Activated naive CD8-positive, alpha-beta T cell treated with anti-CD3 and anti-CD28 coated beads for 36 hours (primary cell): ENCODE data around the gene PFDN1. TPM values are rescaled to one million over a fixed set of nuclear protein-coding genes. Genes with fewer than 3 reads are reported as not detected.

Source experiments
- DNase-seq: peaks from one replicate; pipeline ENCODE4 v3.0.0; 2021
- H3K27ac Mint-ChIP-seq: one replicate; pipeline ENCODE4 v1.8.0; 2022; ENCODE audit warnings: mild to moderate bottlenecking, moderate library complexity, mixed read lengths
- H3K27me3 Mint-ChIP-seq: one replicate; pipeline ENCODE4 v1.8.0; 2022; ENCODE audit warnings: mild to moderate bottlenecking, mixed read lengths
- H3K36me3 Mint-ChIP-seq: one replicate; pipeline ENCODE4 v1.8.0; 2021; ENCODE audit warnings: mild to moderate bottlenecking, mixed read lengths
- H3K4me1 Mint-ChIP-seq: one replicate; pipeline ENCODE4 v1.8.0; 2021; ENCODE audit warnings: mixed read lengths
- H3K4me3 Mint-ChIP-seq: one replicate; pipeline ENCODE4 v1.8.0; 2022; ENCODE audit warnings: mild to moderate bottlenecking, moderate library complexity, mixed read lengths
- H3K9me3 Mint-ChIP-seq: one replicate; pipeline ENCODE4 v1.8.0; 2022; ENCODE audit warnings: mixed read lengths
- total RNA-seq, 2 experiments: library from RNA; stranded (reverse); gene quantifications; one replicate each; pipeline ENCODE4 v1.2.3, GENCODE V29; 2021

PFDN1 gene
- total RNA-seq, 2 experiments from 2014 or later, result 64.0 to 68.5 TPM

DNA sequence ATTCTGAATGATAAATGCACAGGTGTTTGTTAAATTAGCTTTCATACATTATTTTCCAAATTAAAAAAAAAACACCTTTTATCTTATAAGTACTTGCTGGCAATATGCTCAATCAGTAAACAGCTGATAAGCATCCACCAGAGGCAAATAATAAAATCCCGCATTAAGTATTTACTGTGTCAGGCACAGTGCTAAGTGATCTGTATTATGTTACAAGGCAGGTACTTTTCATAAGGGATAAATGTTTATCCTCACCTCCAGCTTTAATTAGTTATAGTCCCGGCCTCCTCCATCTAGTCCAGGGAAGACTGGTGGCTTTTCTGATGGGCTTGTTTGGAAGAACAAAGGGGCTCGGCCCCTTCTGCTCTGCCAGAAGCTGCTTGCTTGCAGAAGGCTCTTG lies 40.1 kb downstream of the PFDN1 start:
- Mint-ChIP-seq H3K4me1 (peaks cover 53% of the 10 kb centered on the region), H3K9me3 (no peaks in the 10 kb centered on the region), H3K36me3 (peaks cover 29% of the 10 kb centered on the region), H3K27me3 (no peaks in the 10 kb centered on the region), H3K27ac (no peak overlapping the region), H3K4me3 (no peak overlapping the region)
- no peak for DNase-seq

DNA sequence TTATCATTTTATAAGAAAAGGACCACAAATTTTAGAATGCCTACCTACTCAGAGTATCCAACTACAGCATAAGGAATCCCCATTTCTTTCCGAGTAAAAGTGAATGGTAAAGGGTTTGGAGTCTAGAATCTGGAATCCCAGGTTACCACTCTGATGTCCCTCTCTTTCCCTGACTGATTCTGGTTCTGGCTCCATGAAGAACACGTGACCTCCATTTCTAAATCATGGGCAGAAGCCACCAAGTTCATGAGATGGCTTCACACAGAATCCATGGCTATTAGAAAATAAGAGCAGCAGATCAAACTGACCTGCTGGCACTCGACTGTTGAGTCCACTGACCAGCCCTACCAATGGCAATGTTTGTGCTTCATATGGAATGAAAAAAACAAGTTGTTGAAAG lies 40.7 kb downstream of the PFDN1 start:
- Mint-ChIP-seq H3K27me3 (no peaks in the 10 kb centered on the region), H3K27ac (no peak overlapping the region), H3K4me1 (peaks cover 47% of the 10 kb centered on the region), H3K9me3 (no peaks in the 10 kb centered on the region), H3K36me3 (peaks cover 35% of the 10 kb centered on the region), H3K4me3 (no peak overlapping the region)
- DNase-seq, result no peak

DNA sequence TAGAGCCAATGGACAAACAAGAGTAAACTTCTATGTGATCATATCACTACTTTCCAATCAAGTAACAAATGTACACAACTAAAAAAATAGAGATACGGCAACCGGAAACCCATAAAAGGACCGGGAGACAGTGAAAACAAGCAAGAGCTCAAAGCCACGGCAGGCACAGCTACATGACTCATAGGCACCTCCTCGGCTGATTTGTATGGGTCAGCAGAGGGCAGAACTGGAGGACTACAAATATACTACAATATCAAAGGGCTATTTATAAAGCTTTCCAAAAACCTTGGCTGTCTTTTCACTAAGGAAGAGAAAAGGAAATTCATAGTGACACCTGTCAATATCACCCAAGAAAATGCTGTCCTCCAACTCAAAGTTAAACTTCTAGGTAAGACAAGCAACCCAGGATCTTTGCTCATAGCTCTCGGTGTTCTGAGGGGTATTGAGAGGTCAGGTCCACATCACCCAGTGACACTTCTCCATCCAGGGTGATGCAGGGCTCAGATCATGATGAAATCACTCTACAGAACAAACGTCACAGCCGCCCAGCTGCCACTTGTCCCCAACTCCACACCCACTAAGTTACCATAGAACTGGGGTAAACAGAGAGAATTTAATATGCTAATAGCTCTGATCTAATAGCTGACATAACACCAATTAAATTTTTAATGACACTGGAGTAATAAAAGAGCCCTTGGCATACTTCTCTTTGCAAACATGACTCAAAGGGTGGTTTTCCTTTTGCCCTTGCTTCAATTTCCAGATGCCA lies 41.3 kb downstream of the PFDN1 start:
- peaks cover 41% of the 10 kb centered on the region for H3K4me1 Mint-ChIP-seq
- H3K9me3 Mint-ChIP-seq, result no peaks in the 10 kb centered on the region
- no peak for DNase-seq
- no peak overlapping the region for H3K4me3 Mint-ChIP-seq
- peaks cover 36% of the 10 kb centered on the region for H3K36me3 Mint-ChIP-seq
- no peak overlapping the region for H3K27ac Mint-ChIP-seq
- H3K27me3 Mint-ChIP-seq, result no peaks in the 10 kb centered on the region

DNA sequence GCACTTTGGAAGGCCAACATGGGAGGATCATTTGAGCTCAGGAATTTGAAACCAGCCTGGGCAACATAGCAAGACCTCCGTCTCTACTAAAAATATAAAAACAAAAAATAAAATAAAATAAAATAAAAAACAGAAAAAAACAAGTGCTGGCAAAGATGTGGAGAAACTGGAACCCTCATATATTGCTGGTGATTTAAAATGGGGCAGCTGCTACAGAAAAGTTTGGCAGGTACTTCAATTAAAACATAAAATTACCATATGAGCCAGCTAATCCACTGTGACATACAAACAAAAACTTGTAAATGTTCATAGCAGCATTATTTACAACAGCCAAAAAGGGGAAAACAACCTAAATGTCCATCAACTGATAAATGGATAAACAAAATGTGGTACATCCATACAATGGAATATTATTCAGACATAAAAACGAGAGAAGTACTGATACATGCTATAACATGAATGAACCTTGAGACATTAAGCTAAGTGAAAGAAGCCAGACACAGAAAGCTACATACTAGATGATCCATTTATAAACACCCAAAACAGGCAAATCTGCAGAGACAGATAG lies 42.7 kb downstream of the PFDN1 start:
- no peak for DNase-seq
- Mint-ChIP-seq H3K36me3 (peaks cover 36% of the 10 kb centered on the region), H3K9me3 (no peaks in the 10 kb centered on the region), H3K27me3 (no peaks in the 10 kb centered on the region), H3K4me1 (peaks cover 27% of the 10 kb centered on the region), H3K27ac (no peak overlapping the region), H3K4me3 (no peak overlapping the region)

DNA sequence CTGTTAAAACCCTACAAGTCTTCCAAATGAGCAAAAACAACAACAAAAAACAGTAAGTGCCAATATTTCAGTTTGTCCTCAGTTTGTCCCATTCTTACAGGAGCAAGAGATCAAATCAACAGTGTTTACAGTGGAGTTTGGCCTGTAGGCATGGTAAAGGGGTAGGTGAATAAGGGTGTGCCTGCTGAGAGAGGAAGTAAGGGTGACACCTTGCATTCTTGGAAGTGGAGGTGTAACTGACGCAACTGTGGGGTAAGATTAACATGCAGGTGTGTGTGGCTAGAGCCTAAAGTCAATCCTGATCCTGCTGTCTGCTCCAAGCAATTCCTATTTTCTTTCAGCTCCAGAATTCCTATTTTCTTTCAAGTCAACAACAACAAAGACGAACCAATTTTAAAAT lies 43.4 kb downstream of the PFDN1 start:
- DNase-seq, result no peak
- Mint-ChIP-seq H3K27ac (peak overlapping the region; percentile 55), H3K9me3 (no peaks in the 10 kb centered on the region), H3K36me3 (peaks cover 36% of the 10 kb centered on the region), H3K4me3 (no peak overlapping the region), H3K4me1 (peaks cover 24% of the 10 kb centered on the region), H3K27me3 (no peaks in the 10 kb centered on the region)

DNA sequence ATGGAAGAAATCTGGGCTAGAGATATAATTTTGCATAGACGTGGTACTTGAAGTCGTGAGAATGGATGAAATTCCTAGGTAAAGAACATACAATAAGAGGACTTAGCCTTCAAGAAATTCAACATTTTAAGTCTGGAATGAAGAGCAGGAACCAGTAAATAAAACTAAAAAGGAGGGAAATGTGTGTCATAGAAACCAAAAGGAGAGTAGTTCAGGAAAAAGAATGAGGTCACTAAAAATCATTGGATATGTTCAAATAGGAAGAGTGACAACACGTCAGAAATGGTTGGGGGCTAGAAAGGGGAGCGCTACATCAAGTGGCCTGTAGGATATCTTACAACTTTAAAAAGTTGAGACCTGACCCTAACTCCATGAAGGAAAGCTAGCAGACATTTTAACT lies 44.0 kb downstream of the PFDN1 start:
- H3K9me3 Mint-ChIP-seq, result no peaks in the 10 kb centered on the region
- no peak overlapping the region for H3K27ac Mint-ChIP-seq
- peaks cover 20% of the 10 kb centered on the region for H3K4me1 Mint-ChIP-seq
- DNase-seq, result no peak
- H3K27me3 Mint-ChIP-seq, result no peaks in the 10 kb centered on the region
- H3K4me3 Mint-ChIP-seq, result no peak overlapping the region
- peaks cover 33% of the 10 kb centered on the region for H3K36me3 Mint-ChIP-seq

DNA sequence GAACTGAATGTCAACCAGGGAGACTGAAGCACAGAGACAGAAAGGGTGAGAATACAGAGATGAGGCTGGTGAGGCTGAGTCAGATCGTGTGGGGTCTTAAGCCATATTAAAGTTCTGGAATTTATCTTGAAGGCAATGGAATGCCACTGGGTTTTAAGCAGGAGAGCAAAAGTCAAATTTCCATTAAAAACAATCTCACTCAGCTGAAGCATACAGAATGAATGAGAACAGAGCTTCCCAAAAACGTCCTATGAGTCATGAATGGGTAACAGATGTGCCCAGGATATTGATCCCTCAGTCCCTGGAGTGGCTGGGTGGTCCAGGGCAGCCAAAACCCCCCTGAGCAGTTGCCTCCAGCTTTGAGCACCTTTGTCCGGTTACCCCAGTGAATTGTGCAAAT lies 44.9 kb downstream of the PFDN1 start:
- Mint-ChIP-seq H3K9me3 (no peaks in the 10 kb centered on the region), H3K4me3 (no peak overlapping the region), H3K27ac (no peak overlapping the region), H3K27me3 (no peaks in the 10 kb centered on the region), H3K36me3 (peaks cover 37% of the 10 kb centered on the region), H3K4me1 (peaks cover 23% of the 10 kb centered on the region)
- DNase-seq, result no peak

DNA sequence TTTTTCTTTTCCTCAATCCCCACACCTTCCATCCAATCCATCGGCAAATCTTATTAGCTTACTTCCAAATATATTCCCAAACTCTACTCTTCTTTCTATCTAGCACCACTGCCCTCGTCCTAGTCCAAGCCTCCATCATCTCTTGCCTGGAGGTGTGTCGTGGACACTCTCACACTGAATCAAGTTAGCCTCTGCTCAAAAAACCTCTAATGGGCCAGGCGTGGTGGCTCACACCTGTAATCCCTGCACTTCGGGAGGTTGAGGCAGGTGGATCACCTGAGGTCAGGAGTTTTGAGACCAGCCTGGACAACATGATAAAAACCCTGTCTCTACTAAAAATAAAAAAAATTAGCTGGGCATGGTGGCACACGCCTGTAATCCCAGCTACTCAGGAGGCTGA lies 46.2 kb downstream of the PFDN1 start:
- H3K9me3 Mint-ChIP-seq, result no peaks in the 10 kb centered on the region
- peaks cover 29% of the 10 kb centered on the region for H3K4me1 Mint-ChIP-seq
- no peak overlapping the region for H3K27ac Mint-ChIP-seq
- H3K27me3 Mint-ChIP-seq, result no peaks in the 10 kb centered on the region
- peaks cover 42% of the 10 kb centered on the region for H3K36me3 Mint-ChIP-seq
- no peak for DNase-seq
- H3K4me3 Mint-ChIP-seq, result no peak overlapping the region

DNA sequence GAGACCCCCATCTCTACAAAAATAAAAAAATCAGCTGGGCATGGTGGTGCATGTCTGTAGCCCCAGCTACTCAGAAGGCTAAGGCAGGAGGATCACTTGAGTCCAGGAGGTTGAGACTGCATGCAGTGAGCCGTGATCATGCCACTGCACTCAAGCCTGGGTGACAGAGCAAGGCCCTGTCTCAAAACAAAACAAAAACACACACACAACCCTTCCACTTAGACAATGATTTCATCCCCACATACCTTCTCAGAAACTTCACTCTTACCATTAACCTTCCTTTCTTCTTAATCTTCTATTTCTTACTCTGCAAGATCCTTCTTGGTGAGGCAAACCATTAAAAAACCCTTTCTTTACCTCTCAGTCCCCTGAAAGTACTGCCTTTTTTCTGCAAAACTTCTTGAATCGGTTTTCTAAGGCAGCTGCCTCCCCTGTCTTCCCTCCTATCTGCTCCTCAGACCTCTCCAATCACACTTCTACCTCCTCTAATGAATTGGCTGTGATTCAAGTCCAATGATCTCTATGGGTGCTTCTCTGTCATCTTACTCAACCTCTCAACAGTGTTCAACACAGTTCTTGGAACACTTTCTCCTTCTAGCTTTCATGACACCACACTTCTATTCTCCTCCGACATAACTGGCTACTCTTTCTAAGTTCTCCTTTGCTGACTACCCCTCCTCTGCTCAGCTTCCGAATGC lies 47.3 kb downstream of the PFDN1 start:
- Mint-ChIP-seq H3K9me3 (no peaks in the 10 kb centered on the region), H3K27ac (no peak overlapping the region), H3K27me3 (no peaks in the 10 kb centered on the region), H3K36me3 (peaks cover 40% of the 10 kb centered on the region), H3K4me3 (no peak overlapping the region), H3K4me1 (peaks cover 29% of the 10 kb centered on the region)
- DNase-seq, result no peak

DNA sequence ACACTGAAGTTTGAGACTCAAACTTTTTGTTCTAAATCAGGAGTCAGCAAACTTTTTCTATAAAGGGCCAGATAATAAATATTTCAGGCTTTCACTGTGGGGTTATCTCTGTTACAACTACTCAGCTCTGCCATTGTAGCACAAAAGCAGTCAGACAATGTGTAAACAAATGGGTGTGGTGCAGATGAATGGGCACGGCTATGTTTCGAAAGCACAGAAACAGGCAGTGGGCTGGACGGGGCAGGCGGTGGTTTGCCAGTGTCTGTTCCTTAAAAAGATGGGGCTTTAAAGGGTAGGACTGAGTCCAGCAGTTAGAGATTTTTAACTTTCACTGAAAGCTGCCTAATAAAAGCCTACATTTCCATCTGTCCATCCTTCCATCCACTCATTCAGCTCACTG lies 48.9 kb downstream of the PFDN1 start:
- Mint-ChIP-seq H3K4me1 (peaks cover 36% of the 10 kb centered on the region), H3K27ac (no peak overlapping the region), H3K4me3 (no peak overlapping the region), H3K9me3 (no peaks in the 10 kb centered on the region), H3K27me3 (no peaks in the 10 kb centered on the region), H3K36me3 (peaks cover 36% of the 10 kb centered on the region)
- no peak for DNase-seq

DNA sequence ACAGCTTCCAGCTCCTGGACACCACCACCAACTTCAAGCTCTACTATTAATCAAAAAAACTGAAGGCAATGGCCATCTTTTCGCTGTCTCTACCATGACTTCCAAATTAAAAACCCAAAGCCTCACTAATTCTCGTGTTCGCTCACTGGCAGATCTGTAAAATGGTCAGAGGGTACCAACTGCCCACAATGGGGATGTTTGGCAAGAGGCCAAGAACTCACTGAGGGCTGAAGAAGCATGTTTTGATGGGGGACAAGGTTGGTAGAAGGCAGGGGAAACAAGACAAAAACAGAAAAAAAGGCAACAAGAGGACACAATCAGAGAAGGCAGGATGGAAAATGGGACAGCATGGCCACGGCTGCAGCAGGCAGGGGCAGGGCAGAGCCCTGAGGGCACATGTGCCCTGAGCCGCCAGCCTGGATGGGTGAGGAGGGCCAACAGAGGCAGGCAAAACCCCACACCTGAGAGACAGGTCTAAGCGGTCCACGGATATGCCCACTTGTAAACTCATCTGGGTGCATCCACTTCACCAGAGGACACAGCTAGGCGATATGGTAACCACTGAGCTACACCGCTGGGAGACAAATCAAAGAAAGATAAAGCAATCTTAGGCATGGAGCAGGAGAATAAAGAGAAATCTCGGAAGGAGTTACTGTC lies 50.3 kb downstream of the PFDN1 start:
- Mint-ChIP-seq H3K27ac (peak overlapping the region; percentile 78), H3K4me3 (no peak overlapping the region), H3K4me1 (peaks cover 29% of the 10 kb centered on the region), H3K27me3 (no peaks in the 10 kb centered on the region), H3K36me3 (peaks cover 26% of the 10 kb centered on the region), H3K9me3 (no peaks in the 10 kb centered on the region)
- no peak for DNase-seq

DNA sequence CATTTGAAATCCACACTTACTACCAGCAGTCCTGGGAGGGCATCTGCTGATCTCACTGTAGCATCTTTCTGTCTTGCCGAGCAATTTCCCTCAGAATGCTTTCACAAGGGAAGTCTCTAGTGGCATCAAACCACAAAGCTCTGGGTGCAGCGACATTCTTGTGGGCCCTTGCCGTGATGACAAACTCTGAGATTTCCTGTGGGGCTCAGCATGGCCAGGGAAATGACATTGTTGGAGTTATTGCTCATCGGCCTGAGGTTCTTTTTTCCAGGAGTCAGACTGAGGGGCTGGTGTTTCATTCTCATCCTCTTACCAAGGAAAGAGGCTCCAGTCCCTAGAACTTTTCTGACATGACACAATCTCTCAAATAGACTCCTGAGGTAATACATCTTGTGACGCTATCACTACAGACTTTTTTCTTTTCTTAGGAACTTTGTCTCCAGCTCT lies 51.4 kb downstream of the PFDN1 start:
- H3K36me3 Mint-ChIP-seq, result peaks cover 21% of the 10 kb centered on the region
- H3K9me3 Mint-ChIP-seq, result no peaks in the 10 kb centered on the region
- peaks cover 29% of the 10 kb centered on the region for H3K4me1 Mint-ChIP-seq
- H3K27ac Mint-ChIP-seq, result peak overlapping the region; percentile 78
- DNase-seq, result peak; percentile 68
- no peaks in the 10 kb centered on the region for H3K27me3 Mint-ChIP-seq
- peak overlapping the region; percentile 27 for H3K4me3 Mint-ChIP-seq

DNA sequence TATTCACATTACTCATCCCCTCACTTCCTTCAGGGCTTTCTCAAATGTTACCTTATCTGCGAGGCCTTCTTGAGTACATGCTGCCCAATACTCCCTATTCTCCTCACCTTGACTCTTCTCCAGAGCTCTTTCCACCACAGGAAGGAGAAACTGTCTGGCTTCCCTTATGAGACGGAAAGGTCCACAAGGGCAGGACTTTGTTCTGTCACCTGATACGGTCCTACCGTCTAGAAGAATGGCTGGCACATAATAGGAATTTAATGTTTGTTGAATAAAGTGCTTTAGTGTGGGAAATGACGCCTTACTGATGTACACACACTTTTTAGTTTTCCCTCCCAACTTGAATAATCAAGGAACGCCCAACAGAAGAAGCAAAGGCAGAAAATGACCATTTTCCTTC lies 52.5 kb downstream of the PFDN1 start:
- DNase-seq, result no peak
- H3K4me1 Mint-ChIP-seq, result peaks cover 33% of the 10 kb centered on the region
- H3K36me3 Mint-ChIP-seq, result peaks cover 22% of the 10 kb centered on the region
- H3K4me3 Mint-ChIP-seq, result no peak overlapping the region
- H3K9me3 Mint-ChIP-seq, result no peaks in the 10 kb centered on the region
- H3K27ac Mint-ChIP-seq, result no peak overlapping the region
- H3K27me3 Mint-ChIP-seq, result no peaks in the 10 kb centered on the region

DNA sequence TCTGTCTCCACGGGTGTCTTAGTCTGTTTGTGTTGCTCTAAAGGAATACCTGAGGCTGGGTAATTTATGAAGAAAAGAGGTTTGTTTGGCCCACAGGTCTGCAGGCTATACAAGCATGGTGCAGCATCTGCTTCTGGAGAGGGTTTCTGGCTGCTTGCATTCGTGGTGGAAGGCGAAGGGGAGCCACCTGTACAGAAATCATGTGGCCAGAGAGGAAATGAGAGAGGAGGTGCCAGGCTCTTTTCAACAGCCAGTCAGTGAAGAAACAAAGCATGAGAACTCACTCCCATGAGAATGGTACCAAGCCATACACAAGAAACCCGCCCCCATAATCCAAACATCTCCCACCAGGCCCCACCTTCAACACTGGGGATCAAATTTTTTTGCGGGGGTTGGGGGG lies 53.4 kb downstream of the PFDN1 start:
- H3K36me3 Mint-ChIP-seq, result peaks cover 27% of the 10 kb centered on the region
- H3K4me3 Mint-ChIP-seq, result no peak overlapping the region
- no peak overlapping the region for H3K27ac Mint-ChIP-seq
- no peaks in the 10 kb centered on the region for H3K9me3 Mint-ChIP-seq
- no peaks in the 10 kb centered on the region for H3K27me3 Mint-ChIP-seq
- peaks cover 41% of the 10 kb centered on the region for H3K4me1 Mint-ChIP-seq
- DNase-seq, result no peak

DNA sequence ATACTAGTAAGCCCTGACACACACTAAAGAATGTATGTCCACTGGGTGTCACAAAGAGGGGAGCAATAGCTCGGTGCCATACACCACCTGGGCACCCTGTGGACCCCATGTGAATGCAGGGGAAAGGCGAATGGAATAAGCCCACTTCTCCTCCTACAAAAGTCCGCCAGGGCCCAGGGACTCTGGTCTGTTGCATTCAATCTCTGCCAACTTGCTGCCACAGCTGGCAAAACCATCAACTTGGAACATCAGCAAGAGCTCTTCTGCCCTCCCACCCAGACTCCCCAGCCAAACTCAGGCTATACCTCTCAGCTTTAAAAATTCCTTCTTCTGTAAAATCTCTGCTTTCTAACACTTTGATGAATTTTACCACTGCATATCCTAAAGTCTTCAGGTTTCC lies 54.5 kb downstream of the PFDN1 start:
- Mint-ChIP-seq H3K4me1 (peaks cover 42% of the 10 kb centered on the region), H3K27ac (no peak overlapping the region), H3K27me3 (no peaks in the 10 kb centered on the region), H3K4me3 (no peak overlapping the region), H3K9me3 (no peaks in the 10 kb centered on the region), H3K36me3 (peaks cover 28% of the 10 kb centered on the region)
- no peak for DNase-seq
